ENCODE measurements around the gene TLL1.

GRCh38 chr4:166146806-166147540 lies 273.9 kb downstream of the TLL1 start:
- TF ChIP-seq CTCF (IDR thresholded peaks at IDR 0.05) (no peak), POLR2A (IDR thresholded peaks at IDR 0.05; ENCODE audit: low read depth) (no peak), EP300 (IDR thresholded peaks at IDR 0.05) (no peak)

Data from esophagus muscularis mucosa (tissue), 4 donors.